HUES64 (cell line): Measurements from ENCODE around the gene ANAPC5.
A peak's percentile ranks its signal among the peaks of the same experiment; 100 is the strongest.
"Not testable (repeated sequence)": the region's sequence is repeated elsewhere in the genome, so short reads cannot be mapped to it uniquely, and the experiment has no call there.

Experiments
- H3K27ac ChIP-seq: 2 replicates; pipeline ENCODE4 v1.7.0; 2013; ENCODE audit warnings: low read depth, low read length, inconsistent platforms
- H3K27me3 ChIP-seq: 2 replicates; pipeline ENCODE4 v1.6.1; 2013; ENCODE audit warnings: mild to moderate bottlenecking, low read length; ENCODE audit not compliant: insufficient read depth
- H3K36me3 ChIP-seq: 2 replicates; pipeline ENCODE4 v1.6.1; 2013; ENCODE audit warnings: mild to moderate bottlenecking, low read length; ENCODE audit not compliant: insufficient read depth
- H3K4me1 ChIP-seq: 2 replicates; pipeline ENCODE4 v1.6.1; 2013; ENCODE audit warnings: mild to moderate bottlenecking, low read length, moderate library complexity; ENCODE audit not compliant: insufficient read depth
- H3K4me3 ChIP-seq: 2 replicates; pipeline ENCODE4 v1.5.1; 2013; ENCODE audit warnings: mild to moderate bottlenecking, low read length, moderate library complexity
- H3K9ac ChIP-seq: 2 replicates; pipeline ENCODE4 v1.6.1; 2013; ENCODE audit warnings: mild to moderate bottlenecking, low read depth, low read length
- H3K9me3 ChIP-seq: 2 replicates; pipeline ENCODE4 v1.6.1; 2013; ENCODE audit warnings: low read depth, low read length; ENCODE audit not compliant: insufficient read depth
- WGBS: fragments of 150-250, 120-280 bp; methylation state at CpG from one replicate; pipeline ENCODE4 v1.1.7; 2013; ENCODE audit warnings: missing lambda C conversion rate; 5-methylcytosine and 5-hydroxymethylcytosine counted together

ANAPC5 gene

DNA sequence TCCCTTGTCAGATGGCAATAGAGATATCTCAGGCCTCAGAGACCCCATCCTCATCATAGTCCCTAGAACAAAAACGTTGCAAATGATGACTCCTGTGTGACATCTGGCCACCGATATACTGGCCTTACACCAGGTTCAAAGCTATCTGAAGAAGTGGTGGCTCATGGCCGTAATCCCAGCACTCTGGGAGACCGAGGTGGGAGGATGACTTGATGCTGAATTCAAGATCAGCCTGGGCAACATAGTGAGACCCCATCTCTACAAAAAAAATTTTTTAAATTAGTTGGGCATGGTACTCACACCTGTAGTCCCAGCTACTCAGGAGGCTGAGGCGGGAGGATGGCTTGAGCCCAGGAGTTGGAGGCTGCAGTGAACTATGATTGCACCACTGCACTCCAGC is 68.8 kb downstream of the ANAPC5 start:
- H3K4me3 ChIP-seq, result no peak overlapping the region
- H3K27ac ChIP-seq, result no peak overlapping the region
- peaks cover 9% of the 10 kb centered on the region for H3K4me1 ChIP-seq
- no peaks in the 10 kb centered on the region for H3K36me3 ChIP-seq
- no peaks in the 10 kb centered on the region for H3K27me3 ChIP-seq
- no peaks in the 10 kb centered on the region for H3K9me3 ChIP-seq
- no peak overlapping the region for H3K9ac ChIP-seq
- WGBS, result 96% methylated on average over 5 of the region's 5 CpGs

DNA sequence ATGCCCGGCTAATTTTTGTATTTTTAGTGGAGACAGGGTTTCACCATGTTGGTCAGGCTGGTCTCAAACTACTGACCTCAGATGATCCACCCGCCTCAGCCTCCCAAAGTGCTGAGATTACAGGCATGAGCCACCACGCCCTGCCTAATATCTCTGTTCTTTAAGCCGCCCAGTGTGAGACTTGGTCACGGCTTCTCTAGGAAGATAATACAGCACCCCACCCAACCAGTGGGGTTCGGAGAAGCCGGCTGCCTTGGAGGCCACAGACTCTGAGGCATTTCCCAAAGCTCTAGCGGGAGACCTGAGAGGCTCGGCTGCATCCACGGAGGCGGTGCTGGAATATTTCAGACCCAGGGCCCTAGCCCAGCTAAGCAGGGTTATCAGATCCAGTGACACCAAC is 69.3 kb downstream of the ANAPC5 start:
- H3K9me3 ChIP-seq, H3K27ac ChIP-seq, H3K36me3 ChIP-seq, H3K9ac ChIP-seq, H3K4me3 ChIP-seq, H3K27me3 ChIP-seq, H3K4me1 ChIP-seq: not testable (repeated sequence)
- 93% methylated on average over 11 of the region's 11 CpGs for WGBS

DNA sequence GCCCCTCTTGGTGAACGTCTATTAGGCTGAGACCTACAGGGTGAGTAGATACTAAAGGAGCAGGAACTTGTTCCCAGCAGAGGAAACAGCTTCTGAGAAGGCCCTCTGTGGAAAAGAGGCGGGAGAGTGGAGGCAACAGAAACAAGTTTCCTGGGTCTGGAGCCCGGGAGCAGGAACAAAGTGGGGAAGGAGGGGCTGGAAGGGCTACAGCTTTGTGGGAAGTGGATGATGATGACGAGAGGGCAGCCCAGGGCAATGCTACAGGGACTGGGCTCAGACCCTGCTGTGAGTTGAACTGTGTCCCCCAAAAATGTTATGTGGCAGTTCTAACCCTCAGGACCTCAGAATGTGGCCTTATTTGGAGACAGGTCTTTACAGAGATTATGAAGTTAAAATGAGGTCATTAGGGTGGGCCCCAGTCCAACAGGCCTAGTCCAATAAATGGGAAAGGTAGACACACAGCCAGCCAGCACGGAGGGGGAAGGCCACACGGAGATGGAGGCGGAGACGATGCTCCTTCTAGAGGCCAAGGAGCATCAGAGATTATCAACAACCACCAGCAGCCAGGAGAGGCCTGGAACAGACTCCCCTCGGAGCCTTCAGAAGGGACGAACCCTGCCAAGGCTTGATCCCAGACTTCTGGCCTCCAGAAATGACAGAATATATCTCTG is 70.0 kb downstream of the ANAPC5 start:
- H3K4me3 ChIP-seq, result no peak overlapping the region
- H3K9ac ChIP-seq, result no peak overlapping the region

DNA sequence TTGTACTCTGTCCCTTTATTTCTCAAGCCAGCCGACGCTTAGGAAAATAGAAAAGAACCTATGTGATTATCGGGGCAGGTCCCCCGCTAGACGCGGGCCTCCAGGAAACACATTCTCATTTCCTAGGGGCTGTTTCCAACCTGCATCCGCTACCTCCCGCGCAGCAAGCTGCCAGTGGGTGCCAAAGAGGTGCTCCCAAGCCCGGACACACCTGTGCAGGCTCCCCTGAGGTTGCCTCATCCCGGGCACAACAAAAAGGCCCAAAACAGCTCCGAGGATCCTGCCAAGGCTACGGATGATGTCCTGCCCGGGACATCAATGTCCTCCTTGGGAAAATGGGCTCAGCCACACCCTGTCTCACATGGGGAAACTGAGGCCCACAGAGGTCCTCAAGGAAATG is 71.1 kb downstream of the ANAPC5 start:
- not testable (repeated sequence) for H3K4me1 ChIP-seq, H3K9me3 ChIP-seq, H3K4me3 ChIP-seq, H3K9ac ChIP-seq, H3K36me3 ChIP-seq, H3K27me3 ChIP-seq
- H3K27ac ChIP-seq, result peak overlapping the region; percentile 13; the same call in 1 of the 2 replicates
- 54% methylated on average over 14 of the region's 14 CpGs for WGBS

More for the DNA sequence above, 70.0 kb downstream of the ANAPC5 start:
- H3K9me3 ChIP-seq, result no peaks in the 10 kb centered on the region
- WGBS, result 87% methylated on average over 10 of the region's 10 CpGs
- no peaks in the 10 kb centered on the region for H3K27me3 ChIP-seq
- H3K4me1 ChIP-seq, result peaks cover 5% of the 10 kb centered on the region; the same call in 1 of the 2 replicates
- no peak overlapping the region for H3K27ac ChIP-seq
- no peaks in the 10 kb centered on the region for H3K36me3 ChIP-seq

DNA sequence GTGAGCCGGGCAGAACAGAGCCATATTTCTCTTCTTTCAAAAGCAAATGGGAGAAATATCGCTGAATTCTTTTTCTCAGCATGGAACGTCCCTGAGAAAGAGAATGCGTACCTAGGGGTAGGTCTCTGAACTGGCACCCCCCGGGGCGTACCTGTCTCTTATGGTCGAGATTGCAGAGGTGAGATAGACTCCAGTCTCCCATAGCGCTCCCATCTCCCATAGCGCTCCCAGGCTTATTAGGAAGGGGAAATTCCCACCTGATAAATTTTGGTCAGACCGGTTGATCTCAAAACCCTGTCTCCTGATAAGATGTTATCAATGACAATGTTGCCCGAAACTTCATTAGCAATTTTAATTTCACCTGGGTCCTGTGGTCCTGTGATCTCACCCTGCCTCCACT is 71.7 kb downstream of the ANAPC5 start:
- H3K4me3 ChIP-seq, H3K4me1 ChIP-seq, H3K27ac ChIP-seq, H3K9ac ChIP-seq, H3K36me3 ChIP-seq, H3K9me3 ChIP-seq, H3K27me3 ChIP-seq: not testable (repeated sequence)
- WGBS, result 40% methylated on average over 9 of the region's 11 CpGs

DNA sequence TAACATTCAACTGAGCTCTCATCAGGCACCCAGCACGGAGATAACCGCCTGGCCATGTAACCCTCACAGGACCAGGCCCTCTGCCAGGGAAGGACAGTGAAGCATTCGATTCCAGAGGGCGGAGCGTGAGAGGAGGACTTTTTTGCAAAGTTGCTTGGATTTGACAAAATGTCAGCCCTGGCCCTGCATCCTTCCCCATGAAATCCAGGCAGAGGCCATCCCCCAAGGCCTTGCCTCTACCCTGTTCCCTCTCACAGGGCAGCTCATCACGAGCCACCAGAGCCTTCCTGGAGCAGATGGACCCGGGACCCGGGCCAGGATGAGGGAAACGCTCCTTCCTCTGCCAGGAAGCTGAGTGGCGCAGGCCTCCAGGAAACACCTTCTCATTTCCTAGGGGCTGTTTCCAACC is 72.7 kb downstream of the ANAPC5 start:
- Histone ChIP-seq H3K9ac (no peak overlapping the region), H3K27ac (no peak overlapping the region), H3K4me3 (no peak overlapping the region), H3K36me3 (no peaks in the 10 kb centered on the region), H3K9me3 (no peaks in the 10 kb centered on the region), H3K4me1 (peaks cover 5% of the 10 kb centered on the region; the same call in 1 of the 2 replicates), H3K27me3 (no peaks in the 10 kb centered on the region)
- 87% methylated on average over 10 of the region's 10 CpGs for WGBS

DNA sequence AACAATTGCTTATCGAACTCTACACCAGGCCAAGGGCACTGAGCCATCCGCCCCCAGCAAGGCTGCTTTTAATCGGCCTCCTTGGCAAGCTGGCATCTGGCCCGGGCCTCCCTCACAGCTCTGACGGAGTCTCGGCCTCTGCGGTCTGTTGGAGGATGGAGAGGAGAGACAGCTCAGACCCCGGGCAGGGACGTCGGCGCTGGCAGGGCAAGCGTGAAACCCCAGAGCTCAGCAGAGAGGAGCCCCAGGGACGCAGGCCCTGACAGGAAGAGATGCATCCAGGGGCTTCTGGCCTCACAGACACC is 73.2 kb downstream of the ANAPC5 start:
- no peaks in the 10 kb centered on the region for H3K36me3 ChIP-seq
- peaks cover 5% of the 10 kb centered on the region; the same call in 1 of the 2 replicates for H3K4me1 ChIP-seq
- H3K4me3 ChIP-seq, result no peak overlapping the region
- H3K9ac ChIP-seq, result no peak overlapping the region
- H3K9me3 ChIP-seq, result no peaks in the 10 kb centered on the region
- H3K27ac ChIP-seq, result no peak overlapping the region
- H3K27me3 ChIP-seq, result no peaks in the 10 kb centered on the region
- WGBS, result 95% methylated on average over 13 of the region's 13 CpGs

DNA sequence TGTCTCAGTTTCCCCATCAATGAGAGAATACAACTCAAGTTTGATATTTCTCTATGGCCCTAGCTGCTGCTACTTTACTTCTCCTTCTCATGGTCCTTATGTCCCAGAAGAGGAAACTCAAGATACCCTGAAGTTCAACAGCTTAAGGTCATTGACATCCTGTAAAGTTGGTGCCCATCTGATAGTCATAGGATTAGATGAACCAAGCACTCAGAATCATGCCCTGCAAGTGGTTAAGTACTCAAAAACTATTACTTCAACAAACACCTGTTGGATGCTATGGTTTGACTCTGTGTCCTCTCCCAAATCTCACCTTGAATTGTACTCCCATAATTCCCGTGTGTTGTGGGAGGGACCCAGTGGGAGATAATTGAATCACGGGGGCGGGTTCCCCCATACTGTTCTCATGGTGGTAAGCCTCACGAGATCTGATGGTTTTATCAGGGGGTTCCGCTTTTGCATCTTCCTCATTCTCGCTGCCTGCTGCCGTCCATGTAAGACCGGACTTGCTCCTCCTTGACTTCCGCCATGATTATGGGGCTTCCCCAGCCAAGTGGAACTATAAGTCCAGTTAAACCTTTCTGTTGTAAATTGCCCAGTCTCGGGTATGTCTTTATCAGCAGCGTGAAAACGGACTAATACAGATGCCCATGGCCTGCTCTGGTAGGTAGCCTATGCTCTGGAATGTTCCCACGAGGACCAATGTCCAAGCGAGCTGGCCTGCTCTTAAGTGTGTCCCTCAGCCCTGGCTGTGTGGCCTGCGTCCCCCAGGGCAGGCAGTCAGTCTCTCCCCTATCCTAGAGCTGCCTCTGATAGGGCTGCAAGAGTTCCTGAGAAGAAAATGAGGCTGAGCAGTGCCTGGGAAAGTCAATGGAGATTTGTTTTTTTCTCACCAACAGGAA is 73.8 kb downstream of the ANAPC5 start:
- Histone ChIP-seq H3K27ac (no peak overlapping the region), H3K9ac (no peak overlapping the region), H3K4me3 (no peak overlapping the region), H3K36me3 (no peaks in the 10 kb centered on the region), H3K27me3 (no peaks in the 10 kb centered on the region), H3K9me3 (no peaks in the 10 kb centered on the region), H3K4me1 (peaks cover 5% of the 10 kb centered on the region; the same call in 1 of the 2 replicates)
- WGBS, result 95% methylated on average over 15 of the region's 15 CpGs

DNA sequence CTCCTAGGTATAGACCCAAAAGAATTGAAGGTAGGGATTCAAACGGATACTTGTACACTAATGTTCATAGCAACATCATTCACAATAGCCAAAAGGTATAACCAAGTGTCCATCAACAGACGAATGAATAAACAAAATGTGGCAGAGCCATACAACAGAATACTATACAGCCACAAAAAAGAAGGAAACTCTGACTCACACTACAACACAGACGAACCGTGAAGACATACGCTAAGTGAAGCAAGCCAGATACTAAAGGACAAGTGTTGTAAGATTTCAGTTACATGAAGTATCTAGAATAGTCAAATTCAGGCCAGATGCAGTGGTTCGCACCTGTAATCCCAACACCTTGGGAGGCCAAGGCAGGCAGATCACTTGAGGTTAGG is 74.8 kb downstream of the ANAPC5 start:
- no peak overlapping the region for H3K27ac ChIP-seq

DNA sequence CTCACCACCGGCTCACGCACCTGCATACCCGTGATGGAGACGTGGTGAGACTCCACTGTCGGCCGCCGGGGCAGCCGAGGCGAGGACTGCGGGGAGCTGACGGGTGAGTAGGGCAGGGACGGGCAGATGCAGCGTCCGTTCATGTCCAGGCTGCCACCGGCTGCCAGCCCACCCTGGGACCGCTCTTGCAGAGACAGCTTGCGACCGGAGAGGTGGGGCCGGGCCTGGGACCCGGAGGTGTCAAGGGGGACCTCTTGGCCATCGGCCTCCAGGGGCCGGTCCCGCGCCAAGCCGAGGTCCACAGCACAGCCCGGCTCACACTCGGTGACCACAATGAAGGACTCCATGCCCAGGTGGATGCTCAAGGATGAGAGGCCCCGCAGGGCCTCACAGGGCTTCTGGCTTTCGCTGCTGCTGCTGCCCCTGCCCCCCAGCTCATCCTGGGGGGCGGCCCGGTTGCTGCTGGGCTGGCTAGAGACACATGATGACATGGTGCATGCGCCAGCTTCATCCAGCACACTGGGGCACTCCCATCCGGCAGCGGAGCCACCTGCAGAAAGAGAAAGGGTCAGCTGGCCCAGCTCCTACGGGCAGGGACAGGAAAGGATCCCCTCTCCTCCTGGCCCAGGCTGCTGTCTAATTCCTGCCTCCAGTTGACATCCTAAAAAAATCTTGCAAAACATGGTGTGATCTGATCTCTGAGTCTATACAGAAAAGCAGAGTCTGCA is 78.0 kb downstream of the ANAPC5 start:
- WGBS, result 97% methylated on average over 35 of the region's 35 CpGs
- H3K27me3 ChIP-seq, result no peaks in the 10 kb centered on the region
- no peaks in the 10 kb centered on the region for H3K4me1 ChIP-seq
- no peaks in the 10 kb centered on the region for H3K9me3 ChIP-seq
- peaks cover 13% of the 10 kb centered on the region for H3K36me3 ChIP-seq
- no peak overlapping the region for H3K4me3 ChIP-seq
- H3K27ac ChIP-seq, result no peak overlapping the region
- no peak overlapping the region for H3K9ac ChIP-seq

More for the DNA sequence above, 74.8 kb downstream of the ANAPC5 start:
- H3K36me3 ChIP-seq, result no peaks in the 10 kb centered on the region
- H3K9ac ChIP-seq, result no peak overlapping the region
- peaks cover 5% of the 10 kb centered on the region; the same call in 1 of the 2 replicates for H3K4me1 ChIP-seq
- H3K4me3 ChIP-seq, result no peak overlapping the region
- H3K27me3 ChIP-seq, result no peaks in the 10 kb centered on the region
- 91% methylated on average over 6 of the region's 6 CpGs for WGBS
- no peaks in the 10 kb centered on the region for H3K9me3 ChIP-seq

DNA sequence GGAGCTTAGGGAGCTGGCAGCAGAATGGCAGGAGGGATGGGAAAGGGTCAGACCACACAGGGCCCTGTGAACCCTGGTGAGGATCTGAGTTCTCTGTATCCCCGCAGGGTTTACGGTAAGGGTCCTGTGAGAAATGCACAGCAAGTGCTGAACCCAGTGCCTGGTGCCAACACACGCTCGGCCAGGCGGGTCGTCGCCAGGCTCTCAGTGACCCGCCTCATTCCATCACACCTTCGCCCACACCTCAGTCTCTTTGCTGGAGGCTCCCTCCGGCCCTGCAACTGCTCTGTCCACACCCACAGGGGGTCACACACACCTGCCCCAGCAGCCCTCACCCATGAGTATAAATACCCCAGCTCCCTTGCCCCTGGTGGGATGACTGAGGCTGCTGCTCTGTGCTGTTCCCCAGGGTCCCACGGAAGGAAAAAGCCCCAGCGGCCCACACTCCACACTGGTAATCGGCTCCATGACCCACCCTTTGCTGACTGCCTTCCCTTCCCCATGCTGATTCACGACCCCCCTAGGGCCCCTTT is 78.8 kb downstream of the ANAPC5 start:
- peaks cover 21% of the 10 kb centered on the region for H3K36me3 ChIP-seq
- H3K4me3 ChIP-seq, result no peak overlapping the region
- no peaks in the 10 kb centered on the region for H3K27me3 ChIP-seq
- H3K9me3 ChIP-seq, result no peaks in the 10 kb centered on the region
- H3K4me1 ChIP-seq, result no peaks in the 10 kb centered on the region
- no peak overlapping the region for H3K9ac ChIP-seq
- 93% methylated on average over 14 of the region's 14 CpGs for WGBS
- no peak overlapping the region for H3K27ac ChIP-seq
